OCI-LY7 (cell line): Measurements from ENCODE around the gene IGF1R.

Source experiments
- CTCF ChIP-seq: fragments of 200-600 bp; sonication (generic); conservative IDR thresholded peaks from 2 replicates; pipeline ENCODE4 v1.5.1; 2014; ENCODE audit warnings: mild to moderate bottlenecking, antibody characterized with exemption, low read length, moderate library complexity, mixed read lengths
- EZH2phosphoT487 ChIP-seq: fragments of 200-600 bp; sonication (generic); IDR thresholded peaks from 2 replicates; pipeline ENCODE4 v1.6.1; 2018; ENCODE audit warnings: low read depth, borderline replicate concordance, mild to moderate bottlenecking, mixed run types, antibody characterized with exemption, low read length, moderate library complexity, mixed read lengths

GRCh38 chr15:99006146-99006545 is 357.8 kb downstream of the IGF1R start:
- TF ChIP-seq CTCF (no peak), EZH2phosphoT487 (no peak)
